ENCODE results near the gene GSTM3. TPM values are rescaled to one million over a fixed set of nuclear protein-coding genes. Genes with fewer than 3 reads are reported as not detected.

GSTM3 gene
- polyA plus RNA-seq, 1 donor (not counting 4 experiments of a cell fraction or from before 2014, with no cell fraction given): 113 TPM

DNA sequence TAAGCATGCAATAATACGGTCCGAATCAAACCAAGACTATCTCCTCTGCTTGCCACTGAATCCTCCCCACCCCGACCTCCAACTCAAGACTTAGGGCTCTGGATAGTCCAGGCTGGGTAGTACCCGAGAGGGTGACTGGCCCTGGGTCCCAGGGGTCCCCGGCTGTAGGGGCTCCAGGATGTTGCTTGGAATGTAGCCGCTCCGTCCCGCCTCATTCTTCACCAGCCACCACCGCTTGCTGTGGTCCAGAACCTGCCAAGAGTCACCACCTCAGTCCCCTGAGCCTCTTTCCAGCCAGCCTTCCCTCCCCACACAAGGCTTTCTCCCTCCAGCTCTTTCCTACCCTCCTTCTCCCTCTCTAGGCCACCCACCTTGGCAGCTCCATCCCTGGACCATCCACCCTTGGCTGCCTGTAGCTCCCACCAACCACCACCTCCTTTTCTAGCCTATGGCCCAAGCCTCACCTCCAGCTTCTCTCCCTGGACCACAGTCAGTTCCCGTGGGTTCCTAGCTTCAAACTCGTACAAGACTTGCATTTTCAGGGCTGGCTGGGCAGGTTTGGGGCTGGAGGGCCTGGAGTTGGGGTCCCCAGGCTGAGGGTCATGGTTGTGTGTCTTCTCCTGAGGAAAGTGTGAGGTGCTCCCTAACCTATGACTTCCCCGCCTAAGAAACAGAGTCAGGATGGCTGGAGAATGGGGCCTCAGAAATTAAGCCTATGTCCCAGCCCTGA is 10.9 kb upstream of the GSTM3 start:
- no peak overlapping the region for H2AFZ ChIP-seq (ENCODE audit: control insufficient read depth, low read length)
- H3K36me3 ChIP-seq (ENCODE audit: control insufficient read depth in 2 of 2, extremely low read depth in 1 of 2, insufficient read depth in 2 of 2, low read length in 2 of 2): no peaks in the 10 kb centered on the region
- H3K4me2 ChIP-seq (ENCODE audit: control insufficient read depth, extremely low read depth, insufficient read depth, low read depth, low read length): no peak overlapping the region
- no peak for DNase-seq (ENCODE audit: low read depth, low spot score)
- H3K79me2 ChIP-seq (ENCODE audit: control insufficient read depth, insufficient read depth, low read length): no peaks in the 10 kb centered on the region
- no peaks in the 10 kb centered on the region for H3K9me3 ChIP-seq (ENCODE audit: control insufficient read depth, low read depth, low read length)
- no peaks in the 10 kb centered on the region for H4K20me1 ChIP-seq (ENCODE audit: control insufficient read depth, extremely low read depth, insufficient read depth, low read length)
- no peak for FAIRE-seq
- no peak overlapping the region for H3K27ac ChIP-seq (ENCODE audit: control insufficient read depth, insufficient read depth, low read length)
- no peaks in the 10 kb centered on the region for H3K4me1 ChIP-seq (ENCODE audit: control insufficient read depth, extremely low read depth, insufficient read depth, low read length)
- no peak overlapping the region for H3K9ac ChIP-seq (ENCODE audit: control insufficient read depth, extremely low read depth, insufficient read depth, low read length)
- no peak overlapping the region for H3K4me3 ChIP-seq (ENCODE audit: control insufficient read depth in 2 of 3, extremely low read depth in 1 of 3, insufficient read depth in 2 of 3, low read depth in 1 of 3, low read length in 3 of 3)
- H3K9me1 ChIP-seq (ENCODE audit: control insufficient read depth, extremely low read depth, insufficient read depth, low read length): no peaks in the 10 kb centered on the region
- peaks cover 3% of the 10 kb centered on the region for H3K27me3 ChIP-seq (ENCODE audit: control insufficient read depth, extremely low read depth, insufficient read depth, low read length)
- TF ChIP-seq, protein P1, sequence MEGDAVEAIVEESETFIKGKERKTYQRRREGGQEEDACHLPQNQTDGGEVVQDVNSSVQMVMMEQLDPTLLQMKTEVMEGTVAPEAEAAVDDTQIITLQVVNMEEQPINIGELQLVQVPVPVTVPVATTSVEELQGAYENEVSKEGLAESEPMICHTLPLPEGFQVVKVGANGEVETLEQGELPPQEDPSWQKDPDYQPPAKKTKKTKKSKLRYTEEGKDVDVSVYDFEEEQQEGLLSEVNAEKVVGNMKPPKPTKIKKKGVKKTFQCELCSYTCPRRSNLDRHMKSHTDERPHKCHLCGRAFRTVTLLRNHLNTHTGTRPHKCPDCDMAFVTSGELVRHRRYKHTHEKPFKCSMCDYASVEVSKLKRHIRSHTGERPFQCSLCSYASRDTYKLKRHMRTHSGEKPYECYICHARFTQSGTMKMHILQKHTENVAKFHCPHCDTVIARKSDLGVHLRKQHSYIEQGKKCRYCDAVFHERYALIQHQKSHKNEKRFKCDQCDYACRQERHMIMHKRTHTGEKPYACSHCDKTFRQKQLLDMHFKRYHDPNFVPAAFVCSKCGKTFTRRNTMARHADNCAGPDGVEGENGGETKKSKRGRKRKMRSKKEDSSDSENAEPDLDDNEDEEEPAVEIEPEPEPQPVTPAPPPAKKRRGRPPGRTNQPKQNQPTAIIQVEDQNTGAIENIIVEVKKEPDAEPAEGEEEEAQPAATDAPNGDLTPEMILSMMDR (optimal IDR thresholded peaks at IDR 0.05 in 1 of 3, IDR thresholded peaks at IDR 0.05 in 1 of 3, conservative IDR thresholded peaks at IDR 0.05 in 1 of 3; ENCODE audit: extremely low read depth in 1 of 3, insufficient read depth in 2 of 3, low read length in 3 of 3): no peak
- no peak for TF ChIP-seq EZH2 (IDR thresholded peaks at IDR 0.05; ENCODE audit: low read length)
- dilution Hi-C loops (cut with MboI; ENCODE audit: extremely low pct_ligation_motif_present, low sequenced_read_pairs): no loop called here

DNA sequence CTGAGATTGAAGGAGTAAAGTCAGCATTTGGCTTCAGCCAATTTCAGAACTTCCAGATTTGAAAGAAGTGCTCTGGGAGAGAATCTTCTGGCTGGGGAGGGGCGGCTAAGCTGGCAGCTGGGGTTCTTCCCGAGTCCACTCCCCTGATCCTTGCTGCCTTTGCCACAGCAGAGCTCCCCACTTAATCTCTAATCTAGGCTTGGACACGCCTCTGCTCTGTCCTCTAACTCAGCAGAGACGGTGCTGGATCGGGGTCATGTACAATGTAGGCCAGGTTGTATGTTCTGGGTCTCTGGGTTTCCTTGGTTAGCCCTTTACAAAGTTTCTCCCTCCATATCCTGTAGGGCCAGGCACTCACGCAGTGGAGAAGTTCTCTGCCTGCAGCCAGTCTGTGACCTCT is 10.1 kb upstream of the GSTM3 start:
- no peak for DNase-seq (ENCODE audit: low read depth, low spot score)
- Histone ChIP-seq H3K79me2 (ENCODE audit: control insufficient read depth, insufficient read depth, low read length) (no peaks in the 10 kb centered on the region), H3K36me3 (ENCODE audit: control insufficient read depth in 2 of 2, extremely low read depth in 1 of 2, insufficient read depth in 2 of 2, low read length in 2 of 2) (no peaks in the 10 kb centered on the region), H3K27ac (ENCODE audit: control insufficient read depth, insufficient read depth, low read length) (no peak overlapping the region), H4K20me1 (ENCODE audit: control insufficient read depth, extremely low read depth, insufficient read depth, low read length) (no peaks in the 10 kb centered on the region), H3K4me1 (ENCODE audit: control insufficient read depth, extremely low read depth, insufficient read depth, low read length) (no peaks in the 10 kb centered on the region), H3K9ac (ENCODE audit: control insufficient read depth, extremely low read depth, insufficient read depth, low read length) (no peak overlapping the region), H3K4me3 (ENCODE audit: control insufficient read depth in 2 of 3, extremely low read depth in 1 of 3, insufficient read depth in 2 of 3, low read depth in 1 of 3, low read length in 3 of 3) (no peak overlapping the region), H3K4me2 (ENCODE audit: control insufficient read depth, extremely low read depth, insufficient read depth, low read depth, low read length) (no peak overlapping the region), H2AFZ (ENCODE audit: control insufficient read depth, low read length) (no peak overlapping the region), H3K9me3 (ENCODE audit: control insufficient read depth, low read depth, low read length) (no peaks in the 10 kb centered on the region), H3K9me1 (ENCODE audit: control insufficient read depth, extremely low read depth, insufficient read depth, low read length) (no peaks in the 10 kb centered on the region), H3K27me3 (ENCODE audit: control insufficient read depth, extremely low read depth, insufficient read depth, low read length) (peaks cover 3% of the 10 kb centered on the region)
- no peak for FAIRE-seq
- TF ChIP-seq EZH2 (IDR thresholded peaks at IDR 0.05; ENCODE audit: low read length): no peak
- TF ChIP-seq, protein P1 (optimal IDR thresholded peaks at IDR 0.05 in 1 of 3, IDR thresholded peaks at IDR 0.05 in 1 of 3, conservative IDR thresholded peaks at IDR 0.05 in 1 of 3; ENCODE audit: extremely low read depth in 1 of 3, insufficient read depth in 2 of 3, low read length in 3 of 3): no peak
- dilution Hi-C loops (cut with MboI; ENCODE audit: extremely low pct_ligation_motif_present, low sequenced_read_pairs): no loop called here

Measured in keratinocyte (primary cell).